ENCODE results near the gene HS3ST4. TPM values are rescaled to one million over a fixed set of nuclear protein-coding genes. Genes with fewer than 3 reads are reported as not detected.

HS3ST4 gene
- total RNA-seq, 1 experiment from 2014 or later = not detected

- Histone ChIP-seq H3K27ac (ENCODE audit: low read depth, low read length) (no peak overlapping the region), H3K36me3 (ENCODE audit: control insufficient read depth in 1 of 2, insufficient read depth in 2 of 2, low read length in 2 of 2) (no peaks in the 10 kb centered on the region), H3K27me3 (ENCODE audit: insufficient read depth, low read length) (no peaks in the 10 kb centered on the region), H3K4me2 (ENCODE audit: low read length) (no peak overlapping the region), H3K9me2 (ENCODE audit: insufficient read depth) (no peaks in the 10 kb centered on the region), H3K9ac (ENCODE audit: low read length) (no peak overlapping the region), H4K20me1 (ENCODE audit: insufficient read depth) (no peaks in the 10 kb centered on the region), H3K9me3 (ENCODE audit: control insufficient read depth in 1 of 2, insufficient read depth in 1 of 2, low read depth in 1 of 2, low read length in 2 of 2) (peaks cover 4 to 16% of the 10 kb centered on the region in 2 experiments; a peak in 2 of 4 replicates), H3K79me2 (ENCODE audit: insufficient read depth, low read length) (no peaks in the 10 kb centered on the region), H3K4me3 (replicated peaks in 1 of 2; ENCODE audit: low read depth in 1 of 2, low read length in 2 of 2) (no peak overlapping the region), H3K4me1 (ENCODE audit: control insufficient read depth in 1 of 2, insufficient read depth in 2 of 2, low read length in 2 of 2) (no peaks in the 10 kb centered on the region), H2AFZ (ENCODE audit: low read depth, low read length, poor library complexity, severe bottlenecking) (no peak overlapping the region)
- no peak for TF ChIP-seq POLR2AphosphoS5 (IDR thresholded peaks at IDR 0.05; ENCODE audit: low read depth, low read length)
- TF ChIP-seq SP1 (IDR thresholded peaks at IDR 0.05; ENCODE audit: low read depth) = no peak
- TF ChIP-seq ATF3 (IDR thresholded peaks at IDR 0.05) = no peak
- no peak for TF ChIP-seq EZH2 (IDR thresholded peaks at IDR 0.05)
- no peak for TF ChIP-seq ELF1 (IDR thresholded peaks at IDR 0.05; ENCODE audit: borderline replicate concordance, low read depth)
- no peak for TF ChIP-seq POLR2A (IDR thresholded peaks at IDR 0.05; ENCODE audit: borderline replicate concordance, extremely low read depth, insufficient read depth, insufficient read length)
- TF ChIP-seq SRF (IDR thresholded peaks at IDR 0.05; ENCODE audit: low read depth) = no peak
- TF ChIP-seq CTCF (IDR thresholded peaks at IDR 0.05 in 2 of 3, conservative IDR thresholded peaks at IDR 0.05 in 1 of 3; ENCODE audit: borderline replicate concordance in 1 of 3, insufficient read depth in 1 of 3, low read depth in 2 of 3, low read length in 2 of 3) = no peak
- TF ChIP-seq ZFX (IDR thresholded peaks at IDR 0.05) = no peak
- TF ChIP-seq REST (IDR thresholded peaks at IDR 0.05; ENCODE audit: low read depth) = no peak
- no peak for TF ChIP-seq TCF7L2 (IDR thresholded peaks at IDR 0.05; ENCODE audit: borderline replicate concordance, extremely low read depth, insufficient read depth, insufficient read length)
- TF ChIP-seq EZH2phosphoT487 (IDR thresholded peaks at IDR 0.05; ENCODE audit: borderline replicate concordance) = no peak
- TF ChIP-seq CBX3 (IDR thresholded peaks at IDR 0.05; ENCODE audit: low read depth) = no peak
- TF ChIP-seq JUND (IDR thresholded peaks at IDR 0.05) = no peak
- no peak for TF ChIP-seq EGR1 (IDR thresholded peaks at IDR 0.05; ENCODE audit: low read depth)
- no peak for TF ChIP-seq RAD21 (IDR thresholded peaks at IDR 0.05; ENCODE audit: low read depth)
- no peak for TF ChIP-seq CEBPB (IDR thresholded peaks at IDR 0.05; ENCODE audit: low read depth)
- no peak for TF ChIP-seq MAX (IDR thresholded peaks at IDR 0.05)
- TF ChIP-seq SIN3A (IDR thresholded peaks at IDR 0.05; ENCODE audit: low read depth) = no peak
- DNase-seq (ENCODE audit: low read depth, low spot score) (no peak), ATAC-seq (no peak)
- ChIA-PET POLR2A (no interaction called here), CTCF (no interaction called here), RAD21 (ENCODE audit: low non-redundant PET in 1 of 2, low total read pairs in 2 of 2, uncharacterized antibody in 2 of 2, unreplicated experiment in 2 of 2) (no interaction called here)
- intact Hi-C loops (cut with micrococcal nuclease) = no loop called here
- BruUV-seq (replicated peaks) = no TSS peak
These were observed 324.0 kb downstream of the HS3ST4 start for GRCh38 chr16:26015776-26016175.

All from HCT116 (cell line).